H1 (cell line): ENCODE measurements around the gene NYAP2. TPM values are rescaled to one million over a fixed set of nuclear protein-coding genes. Genes with fewer than 3 reads are reported as not detected.

Experiments used
- BCL11A ChIP-seq, 2 experiments: IDR thresholded peaks; one replicate each; pipeline ENCODE4 v1.6.1; 2011; ENCODE audit warnings: low read depth in 2 of 2, low read length in 2 of 2, mild to moderate bottlenecking in 2 of 2
- E2F6 ChIP-seq: IDR thresholded peaks from 2 replicates; pipeline ENCODE4 v1.6.1; 2012; ENCODE audit warnings: inconsistent platforms
- KDM1A ChIP-seq: fragments of 200-600, 300-600 bp; sonication (generic); IDR thresholded peaks from 2 replicates; pipeline ENCODE4 v1.7.1; 2016; ENCODE audit warnings: mild to moderate bottlenecking, low read length, borderline replicate concordance
- PHF8 ChIP-seq: fragments of 200-600 bp; sonication (generic); conservative IDR thresholded peaks from 2 replicates; pipeline ENCODE4 v1.7.1; 2012; ENCODE audit warnings: low read depth, mild to moderate bottlenecking, inconsistent platforms, low read length, moderate library complexity
- POLR2A ChIP-seq, 2 experiments: IDR thresholded peaks; 1 replicate in 1 of 2; 2 replicates in 1 of 2; pipeline ENCODE4 v1.6.1; 2011; ENCODE audit warnings: low read depth in 2 of 2, low read length in 2 of 2, mild to moderate bottlenecking in 2 of 2; ENCODE audit errors: control extremely low read depth in 1 of 2
- POLR2AphosphoS5 ChIP-seq: IDR thresholded peaks from 2 replicates; pipeline ENCODE4 v1.6.1; 2011; ENCODE audit warnings: low read depth, low read length
- RAD21 ChIP-seq, 2 experiments: IDR thresholded peaks in 1 of 2; conservative IDR thresholded peaks in 1 of 2; 2 replicates each; pipeline ENCODE4 v1.6.1; 2011; ENCODE audit warnings: low read depth in 2 of 2, low read length in 2 of 2, improper control_type of control experiment in 1 of 2, inconsistent platforms in 1 of 2, mild to moderate bottlenecking in 1 of 2, moderate library complexity in 1 of 2
- ZNF274 ChIP-seq: IDR thresholded peaks from 2 replicates; pipeline ENCODE4 v1.7.0; 2012; ENCODE audit warnings: low read length, borderline replicate concordance; ENCODE audit errors: extremely low read depth
- polyA plus RNA-seq, 7 experiments: library from polyadenylated mRNA; depleted of rRNA in 3 of 7; stranded (reverse) in 5 of 7; unstranded in 2 of 7; fragments of >200 nt in 5 of 7; fragments of 200-250 nt in 2 of 7; gene quantifications; 1 replicate in 5 of 7; 2 replicates in 1 of 7; 4 replicates in 1 of 7; pipeline versions ENCODE4 v1.2.1 to v1.2.3, GENCODE V29; 2011 to 2013; ENCODE audit warnings: missing spikeins in 2 of 7, mixed read lengths in 2 of 7
- total RNA-seq: library from RNA; stranded (reverse); fragmentation: NEBNext Ultra II Directional; extraction: Animal tissue kit (Norgen Biotek cat#: 25700); gene quantifications from 2 replicates; pipeline ENCODE4 v1.2.1, GENCODE V29; 2021
- TF ChIP-seq, protein P1 (sequence below): fragments of 300-600 bp; sonication (generic); IDR thresholded peaks from 2 replicates; pipeline ENCODE4 v1.7.1; 2012; ENCODE audit warnings: low read length, moderate library complexity, mild to moderate bottlenecking, inconsistent platforms; ENCODE audit not compliant: insufficient replicate concordance

Gene NYAP2
- total and polyA plus RNA-seq, 2 of the 8 experiments (the other 6 are each of a cell fraction or from before 2014, with no cell fraction given), result not detected

GRCh38 chr2:225590932-225591331 is 191.4 kb downstream of the NYAP2 start (continued):
- TF ChIP-seq, protein P1, sequence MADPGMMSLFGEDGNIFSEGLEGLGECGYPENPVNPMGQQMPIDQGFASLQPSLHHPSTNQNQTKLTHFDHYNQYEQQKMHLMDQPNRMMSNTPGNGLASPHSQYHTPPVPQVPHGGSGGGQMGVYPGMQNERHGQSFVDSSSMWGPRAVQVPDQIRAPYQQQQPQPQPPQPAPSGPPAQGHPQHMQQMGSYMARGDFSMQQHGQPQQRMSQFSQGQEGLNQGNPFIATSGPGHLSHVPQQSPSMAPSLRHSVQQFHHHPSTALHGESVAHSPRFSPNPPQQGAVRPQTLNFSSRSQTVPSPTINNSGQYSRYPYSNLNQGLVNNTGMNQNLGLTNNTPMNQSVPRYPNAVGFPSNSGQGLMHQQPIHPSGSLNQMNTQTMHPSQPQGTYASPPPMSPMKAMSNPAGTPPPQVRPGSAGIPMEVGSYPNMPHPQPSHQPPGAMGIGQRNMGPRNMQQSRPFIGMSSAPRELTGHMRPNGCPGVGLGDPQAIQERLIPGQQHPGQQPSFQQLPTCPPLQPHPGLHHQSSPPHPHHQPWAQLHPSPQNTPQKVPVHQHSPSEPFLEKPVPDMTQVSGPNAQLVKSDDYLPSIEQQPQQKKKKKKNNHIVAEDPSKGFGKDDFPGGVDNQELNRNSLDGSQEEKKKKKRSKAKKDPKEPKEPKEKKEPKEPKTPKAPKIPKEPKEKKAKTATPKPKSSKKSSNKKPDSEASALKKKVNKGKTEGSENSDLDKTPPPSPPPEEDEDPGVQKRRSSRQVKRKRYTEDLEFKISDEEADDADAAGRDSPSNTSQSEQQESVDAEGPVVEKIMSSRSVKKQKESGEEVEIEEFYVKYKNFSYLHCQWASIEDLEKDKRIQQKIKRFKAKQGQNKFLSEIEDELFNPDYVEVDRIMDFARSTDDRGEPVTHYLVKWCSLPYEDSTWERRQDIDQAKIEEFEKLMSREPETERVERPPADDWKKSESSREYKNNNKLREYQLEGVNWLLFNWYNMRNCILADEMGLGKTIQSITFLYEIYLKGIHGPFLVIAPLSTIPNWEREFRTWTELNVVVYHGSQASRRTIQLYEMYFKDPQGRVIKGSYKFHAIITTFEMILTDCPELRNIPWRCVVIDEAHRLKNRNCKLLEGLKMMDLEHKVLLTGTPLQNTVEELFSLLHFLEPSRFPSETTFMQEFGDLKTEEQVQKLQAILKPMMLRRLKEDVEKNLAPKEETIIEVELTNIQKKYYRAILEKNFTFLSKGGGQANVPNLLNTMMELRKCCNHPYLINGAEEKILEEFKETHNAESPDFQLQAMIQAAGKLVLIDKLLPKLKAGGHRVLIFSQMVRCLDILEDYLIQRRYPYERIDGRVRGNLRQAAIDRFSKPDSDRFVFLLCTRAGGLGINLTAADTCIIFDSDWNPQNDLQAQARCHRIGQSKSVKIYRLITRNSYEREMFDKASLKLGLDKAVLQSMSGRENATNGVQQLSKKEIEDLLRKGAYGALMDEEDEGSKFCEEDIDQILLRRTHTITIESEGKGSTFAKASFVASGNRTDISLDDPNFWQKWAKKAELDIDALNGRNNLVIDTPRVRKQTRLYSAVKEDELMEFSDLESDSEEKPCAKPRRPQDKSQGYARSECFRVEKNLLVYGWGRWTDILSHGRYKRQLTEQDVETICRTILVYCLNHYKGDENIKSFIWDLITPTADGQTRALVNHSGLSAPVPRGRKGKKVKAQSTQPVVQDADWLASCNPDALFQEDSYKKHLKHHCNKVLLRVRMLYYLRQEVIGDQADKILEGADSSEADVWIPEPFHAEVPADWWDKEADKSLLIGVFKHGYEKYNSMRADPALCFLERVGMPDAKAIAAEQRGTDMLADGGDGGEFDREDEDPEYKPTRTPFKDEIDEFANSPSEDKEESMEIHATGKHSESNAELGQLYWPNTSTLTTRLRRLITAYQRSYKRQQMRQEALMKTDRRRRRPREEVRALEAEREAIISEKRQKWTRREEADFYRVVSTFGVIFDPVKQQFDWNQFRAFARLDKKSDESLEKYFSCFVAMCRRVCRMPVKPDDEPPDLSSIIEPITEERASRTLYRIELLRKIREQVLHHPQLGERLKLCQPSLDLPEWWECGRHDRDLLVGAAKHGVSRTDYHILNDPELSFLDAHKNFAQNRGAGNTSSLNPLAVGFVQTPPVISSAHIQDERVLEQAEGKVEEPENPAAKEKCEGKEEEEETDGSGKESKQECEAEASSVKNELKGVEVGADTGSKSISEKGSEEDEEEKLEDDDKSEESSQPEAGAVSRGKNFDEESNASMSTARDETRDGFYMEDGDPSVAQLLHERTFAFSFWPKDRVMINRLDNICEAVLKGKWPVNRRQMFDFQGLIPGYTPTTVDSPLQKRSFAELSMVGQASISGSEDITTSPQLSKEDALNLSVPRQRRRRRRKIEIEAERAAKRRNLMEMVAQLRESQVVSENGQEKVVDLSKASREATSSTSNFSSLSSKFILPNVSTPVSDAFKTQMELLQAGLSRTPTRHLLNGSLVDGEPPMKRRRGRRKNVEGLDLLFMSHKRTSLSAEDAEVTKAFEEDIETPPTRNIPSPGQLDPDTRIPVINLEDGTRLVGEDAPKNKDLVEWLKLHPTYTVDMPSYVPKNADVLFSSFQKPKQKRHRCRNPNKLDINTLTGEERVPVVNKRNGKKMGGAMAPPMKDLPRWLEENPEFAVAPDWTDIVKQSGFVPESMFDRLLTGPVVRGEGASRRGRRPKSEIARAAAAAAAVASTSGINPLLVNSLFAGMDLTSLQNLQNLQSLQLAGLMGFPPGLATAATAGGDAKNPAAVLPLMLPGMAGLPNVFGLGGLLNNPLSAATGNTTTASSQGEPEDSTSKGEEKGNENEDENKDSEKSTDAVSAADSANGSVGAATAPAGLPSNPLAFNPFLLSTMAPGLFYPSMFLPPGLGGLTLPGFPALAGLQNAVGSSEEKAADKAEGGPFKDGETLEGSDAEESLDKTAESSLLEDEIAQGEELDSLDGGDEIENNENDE, result no peak
- no peak for TF ChIP-seq BCL11A (IDR thresholded peaks at IDR 0.05; ENCODE audit: low read depth in 2 of 2, low read length in 2 of 2)
- TF ChIP-seq ZNF274, result no peak
- no peak for TF ChIP-seq KDM1A
- no peak for TF ChIP-seq RAD21 (IDR thresholded peaks at IDR 0.05 in 1 of 2, conservative IDR thresholded peaks at IDR 0.05 in 1 of 2; ENCODE audit: low read depth in 2 of 2, low read length in 2 of 2)
- TF ChIP-seq PHF8, result no peak
- TF ChIP-seq POLR2A (IDR thresholded peaks at IDR 0.05; ENCODE audit: control extremely low read depth in 1 of 2, low read depth in 2 of 2, low read length in 2 of 2), result no peak
- no peak for TF ChIP-seq E2F6
- no peak for TF ChIP-seq POLR2AphosphoS5
- TF ChIP-seq, all 59 proteins: peak for 0
